ENCODE measurements around the gene MRPL52. TPM values are rescaled to one million over a fixed set of nuclear protein-coding genes. Genes with fewer than 3 reads are reported as not detected.
"Not testable (repeated sequence)": the region's sequence is repeated elsewhere in the genome, so short reads cannot be mapped to it uniquely, and the experiment has no call there.

The MRPL52 gene
- total and polyA plus RNA-seq, 12 donors, result 90.1 to 300 (median 113) TPM

- peak overlapping the region in 5 of 10 donors; percentile 1 to 19 (median 8) for H3K4me3 ChIP-seq
- intact Hi-C loops (cut with DNase I), result no loop called here
- 8 to 11% methylated on average over 12 of the region's 12 CpGs for WGBS, 2 donors
These were observed 18.9 kb downstream of the MRPL52 start for GRCh38 chr14:22848351-22849164.

GRCh38 chr14:22849212-22849819, 19.6 kb downstream of the MRPL52 start:
- H3K4me3 ChIP-seq, result peak overlapping the region in 3 of 10 donors; percentile 8 to 19 (median 16)
- peaks cover 0 to 29% (median 19%) of the 10 kb centered on the region in 9 donors for H3K36me3 ChIP-seq
- 49 to 54% methylated on average over 19 of the region's 19 CpGs for WGBS, 2 donors
- peak in 7 of 8 donors; percentile 1 to 31 (median 10) for ATAC-seq
- peaks cover 19 to 82% (median 61%) of the 10 kb centered on the region in 9 donors for H3K4me1 ChIP-seq
- TF ChIP-seq, protein P1, sequence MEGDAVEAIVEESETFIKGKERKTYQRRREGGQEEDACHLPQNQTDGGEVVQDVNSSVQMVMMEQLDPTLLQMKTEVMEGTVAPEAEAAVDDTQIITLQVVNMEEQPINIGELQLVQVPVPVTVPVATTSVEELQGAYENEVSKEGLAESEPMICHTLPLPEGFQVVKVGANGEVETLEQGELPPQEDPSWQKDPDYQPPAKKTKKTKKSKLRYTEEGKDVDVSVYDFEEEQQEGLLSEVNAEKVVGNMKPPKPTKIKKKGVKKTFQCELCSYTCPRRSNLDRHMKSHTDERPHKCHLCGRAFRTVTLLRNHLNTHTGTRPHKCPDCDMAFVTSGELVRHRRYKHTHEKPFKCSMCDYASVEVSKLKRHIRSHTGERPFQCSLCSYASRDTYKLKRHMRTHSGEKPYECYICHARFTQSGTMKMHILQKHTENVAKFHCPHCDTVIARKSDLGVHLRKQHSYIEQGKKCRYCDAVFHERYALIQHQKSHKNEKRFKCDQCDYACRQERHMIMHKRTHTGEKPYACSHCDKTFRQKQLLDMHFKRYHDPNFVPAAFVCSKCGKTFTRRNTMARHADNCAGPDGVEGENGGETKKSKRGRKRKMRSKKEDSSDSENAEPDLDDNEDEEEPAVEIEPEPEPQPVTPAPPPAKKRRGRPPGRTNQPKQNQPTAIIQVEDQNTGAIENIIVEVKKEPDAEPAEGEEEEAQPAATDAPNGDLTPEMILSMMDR (IDR thresholded peaks at IDR 0.05), result no peak
- intact Hi-C loops (cut with DNase I), result no loop called here
- peak overlapping the region in 9 of 10 donors; percentile 39 to 92 (median 79) for H3K27ac ChIP-seq
- H3K9me3 ChIP-seq, result no peaks in the 10 kb centered on the region
- peak; percentile 45 to 68 for DNase-seq
- H3K27me3 ChIP-seq, result no peaks in the 10 kb centered on the region

More at GRCh38 chr14:22848351-22849164, 18.9 kb downstream of the MRPL52 start:
- DNase-seq, result peak; percentile 76 to 78
- TF ChIP-seq, protein P1 (IDR thresholded peaks at IDR 0.05), result no peak
- ATAC-seq, result peak; percentile 33 to 71 (median 58)
- peaks cover 0 to 36% (median 22%) of the 10 kb centered on the region in 9 donors for H3K36me3 ChIP-seq
- H3K4me1 ChIP-seq, result peaks cover 19 to 81% (median 61%) of the 10 kb centered on the region in 9 donors
- H3K27ac ChIP-seq, result peak overlapping the region; percentile 39 to 92 (median 78)
- no peaks in the 10 kb centered on the region for H3K9me3 ChIP-seq
- H3K27me3 ChIP-seq, result no peaks in the 10 kb centered on the region

DNA sequence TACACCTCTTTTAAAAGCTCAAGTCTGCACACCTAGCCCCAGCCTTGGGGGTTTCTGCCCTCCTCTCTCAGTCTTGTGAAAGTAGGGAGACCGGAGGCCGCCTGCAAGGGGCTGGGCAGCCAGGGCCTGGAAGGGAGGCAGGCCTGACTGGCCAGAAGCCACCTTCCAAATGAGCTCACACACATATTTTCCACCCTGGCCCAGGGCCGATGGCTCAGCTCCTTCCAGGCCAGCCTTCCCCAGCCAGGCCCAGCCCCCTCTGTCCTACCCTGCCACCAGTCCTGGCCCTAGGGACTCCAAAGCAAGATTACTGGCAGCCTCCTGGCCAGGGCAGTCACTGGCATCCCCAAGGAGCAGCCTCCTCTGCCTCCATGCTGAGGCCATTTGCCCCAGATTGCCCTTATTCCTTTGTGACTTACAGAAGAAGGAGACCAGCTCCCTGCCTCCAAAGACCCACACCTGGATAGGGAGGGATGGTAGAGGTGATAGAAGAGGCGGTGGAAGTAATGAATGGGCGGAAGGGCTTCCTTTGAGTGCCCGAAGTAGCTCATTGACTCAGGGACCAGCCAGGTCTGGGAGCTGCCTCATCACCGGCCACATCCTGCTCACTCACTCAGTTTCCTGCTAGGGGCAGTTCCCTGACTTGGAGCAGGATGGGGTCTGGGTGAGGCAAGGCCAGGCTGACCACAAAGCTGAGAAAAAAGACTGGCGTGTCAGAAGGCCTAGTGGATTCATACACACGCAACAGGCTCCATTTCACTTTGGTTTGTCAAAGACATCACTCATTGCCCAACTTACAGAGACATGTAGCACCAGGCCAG, 21.5 kb downstream of the MRPL52 start:
- H3K27ac ChIP-seq, result peak overlapping the region; percentile 23 to 92 (median 77)
- H3K4me1 ChIP-seq, result peaks cover 19 to 73% (median 59%) of the 10 kb centered on the region in 9 donors
- intact Hi-C loops (cut with DNase I), result loop anchor here in 8 of 10 donors (2.0 to 10.0 kb wide), 9 partner anchors 14 to 466 kb away; partner anchors contain the start of genes MMP14 (in 1 of the 8) and OXA1L (in 1 of the 8)

DNA sequence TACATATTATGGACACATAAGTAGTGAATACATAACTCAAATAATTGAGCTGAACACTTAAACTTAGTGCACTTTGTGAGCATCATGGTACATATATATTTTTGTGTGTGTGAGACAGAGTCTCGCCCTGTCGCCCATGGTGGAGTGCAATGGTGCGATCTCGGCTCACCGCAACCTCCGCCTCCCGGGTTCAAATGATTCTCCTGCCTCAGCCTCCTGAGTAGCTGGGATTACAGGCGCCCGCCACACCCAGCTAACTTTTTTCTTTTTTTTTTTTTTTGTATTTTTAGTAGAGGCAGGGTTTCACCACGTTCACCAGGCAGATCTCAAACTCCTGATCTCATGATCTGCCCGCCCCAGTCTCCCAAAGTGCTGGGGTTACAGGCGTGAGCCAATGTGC, 22.5 kb downstream of the MRPL52 start:
- not testable (repeated sequence) for ATAC-seq, H3K4me3 ChIP-seq, DNase-seq, H3K36me3 ChIP-seq, H3K27me3 ChIP-seq, H3K9me3 ChIP-seq
- WGBS, 2 donors, result 87 to 89% methylated on average over 12 of the region's 12 CpGs
- Histone ChIP-seq H3K4me1 (peaks cover 19 to 62% (median 56%) of the 10 kb centered on the region in 9 donors), H3K27ac (peak overlapping the region in 7 of 10 donors; percentile 70 to 92 (median 80))
- intact Hi-C loops (cut with DNase I), result loop anchor here (2.0 to 10.0 kb wide), 12 partner anchors 15 to 467 kb away; partner anchors contain the start of genes MMP14 (in 2 of the 10) and OXA1L (in 1 of the 10)

More for the DNA sequence above, 21.5 kb downstream of the MRPL52 start:
- H3K4me3 ChIP-seq, result no peak overlapping the region
- TF ChIP-seq, protein P1 (IDR thresholded peaks at IDR 0.05), result no peak
- no peaks in the 10 kb centered on the region for H3K27me3 ChIP-seq
- WGBS, 2 donors, result 37 to 39% methylated on average over 9 of the region's 9 CpGs
- H3K36me3 ChIP-seq, result peaks cover 0 to 10% (median 3%) of the 10 kb centered on the region in 9 donors
- no peaks in the 10 kb centered on the region for H3K9me3 ChIP-seq
- ATAC-seq (peak; percentile 77 to 92 (median 86)), DNase-seq (peak; percentile 89 to 92)
